Endometrial microvascular endothelial cells (primary cell): Measurements from ENCODE around the gene KDM3B. TPM values are rescaled to one million over a fixed set of nuclear protein-coding genes. Genes with fewer than 3 reads are reported as not detected.

Source experiments
- in situ Hi-C: cut with HindIII; loops from 2 replicates; pipeline ENCODE4 v1.10.0; 2017; ENCODE audit warnings: low sequenced_read_pairs, low pct_unique_long_range_greater_than_20kb; ENCODE audit errors: inconsistent ontology term
- total RNA-seq: library from RNA; depleted of rRNA; stranded (reverse); fragments of >200 nt; gene quantifications from one replicate; pipeline ENCODE4 v1.2.3, GENCODE V29; 2015; ENCODE audit errors: inconsistent ontology term

KDM3B gene
- total RNA-seq, 1 donor from 2014 or later = 34.8 TPM

- in situ Hi-C loops = no loop called here
These were observed 107.7 kb downstream of the KDM3B start for GRCh38 chr5:138460032-138460693.

GRCh38 chr5:138461343-138462125, 109.0 kb downstream of the KDM3B start:
- in situ Hi-C loops = no loop called here

- in situ Hi-C loops = no loop called here
These were observed 111.0 kb downstream of the KDM3B start for GRCh38 chr5:138463419-138464007.

- in situ Hi-C loops = no loop called here
These were observed 111.5 kb downstream of the KDM3B start for GRCh38 chr5:138464008-138464387.

- in situ Hi-C loops = no loop called here
These were observed 112.1 kb downstream of the KDM3B start for GRCh38 chr5:138464388-138465260.

- in situ Hi-C loops = no loop called here
These were observed 113.0 kb downstream of the KDM3B start, which contains the start of gene EGR1 for GRCh38 chr5:138465261-138466124. EGR1 (plus strand) TSS chr5:138465479; CDS start chr5:138465762, 283 bp downstream.

GRCh38 chr5:138466125-138466899, 113.8 kb downstream of the KDM3B start:
- in situ Hi-C loops = no loop called here

- in situ Hi-C loops = no loop called here
These were observed 114.6 kb downstream of the KDM3B start for GRCh38 chr5:138466900-138467710.

- in situ Hi-C loops = no loop called here
These were observed 115.2 kb downstream of the KDM3B start for GRCh38 chr5:138467711-138468132.

GRCh38 chr5:138468133-138468965, 115.9 kb downstream of the KDM3B start:
- in situ Hi-C loops = no loop called here

- in situ Hi-C loops = no loop called here
These were observed 116.6 kb downstream of the KDM3B start for GRCh38 chr5:138468966-138469539.

GRCh38 chr5:138469540-138470321, 117.2 kb downstream of the KDM3B start:
- in situ Hi-C loops = no loop called here

GRCh38 chr5:138470322-138471051, 118.0 kb downstream of the KDM3B start:
- in situ Hi-C loops = no loop called here

- in situ Hi-C loops = no loop called here
These were observed 118.5 kb downstream of the KDM3B start for GRCh38 chr5:138471052-138471361.
